ENCODE results near the gene TMEM258.

GRCh38 chr11:61751384-61751783 lies 41.0 kb downstream of the TMEM258 start:
- no peak for TF ChIP-seq EZH2 (IDR thresholded peaks at IDR 0.05; ENCODE audit: low read length, unreplicated experiment)
- TF ChIP-seq, protein P1, sequence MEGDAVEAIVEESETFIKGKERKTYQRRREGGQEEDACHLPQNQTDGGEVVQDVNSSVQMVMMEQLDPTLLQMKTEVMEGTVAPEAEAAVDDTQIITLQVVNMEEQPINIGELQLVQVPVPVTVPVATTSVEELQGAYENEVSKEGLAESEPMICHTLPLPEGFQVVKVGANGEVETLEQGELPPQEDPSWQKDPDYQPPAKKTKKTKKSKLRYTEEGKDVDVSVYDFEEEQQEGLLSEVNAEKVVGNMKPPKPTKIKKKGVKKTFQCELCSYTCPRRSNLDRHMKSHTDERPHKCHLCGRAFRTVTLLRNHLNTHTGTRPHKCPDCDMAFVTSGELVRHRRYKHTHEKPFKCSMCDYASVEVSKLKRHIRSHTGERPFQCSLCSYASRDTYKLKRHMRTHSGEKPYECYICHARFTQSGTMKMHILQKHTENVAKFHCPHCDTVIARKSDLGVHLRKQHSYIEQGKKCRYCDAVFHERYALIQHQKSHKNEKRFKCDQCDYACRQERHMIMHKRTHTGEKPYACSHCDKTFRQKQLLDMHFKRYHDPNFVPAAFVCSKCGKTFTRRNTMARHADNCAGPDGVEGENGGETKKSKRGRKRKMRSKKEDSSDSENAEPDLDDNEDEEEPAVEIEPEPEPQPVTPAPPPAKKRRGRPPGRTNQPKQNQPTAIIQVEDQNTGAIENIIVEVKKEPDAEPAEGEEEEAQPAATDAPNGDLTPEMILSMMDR (conservative IDR thresholded peaks at IDR 0.05; ENCODE audit: low read depth, low read length), result no peak
